Mammary epithelial cell (primary cell): ENCODE data around the gene DDX51.

ENCODE experiments used
- CTCF ChIP-seq, 2 donors: IDR thresholded peaks in 1 of 2; conservative IDR thresholded peaks in 1 of 2; 2 replicates each; pipeline ENCODE4 v1.5.1; 2011 to 2012; ENCODE audit warnings: inconsistent platforms in 2 of 2, low read length in 2 of 2, mild to moderate bottlenecking in 2 of 2, control low read depth in 1 of 2, low read depth in 1 of 2; ENCODE audit not compliant: insufficient read depth in 1 of 2; ENCODE audit errors: extremely low read depth in 1 of 2
- EZH2 ChIP-seq: IDR thresholded peaks from 2 replicates; pipeline ENCODE4 v1.6.1; 2012; ENCODE audit warnings: low read length, inconsistent platforms, borderline replicate concordance

- TF ChIP-seq CTCF (conservative IDR thresholded peaks at IDR 0.05 in 1 of 2, IDR thresholded peaks at IDR 0.05 in 1 of 2; ENCODE audit: extremely low read depth in 1 of 2, insufficient read depth in 1 of 2, low read depth in 1 of 2, low read length in 2 of 2) (no peak), EZH2 (no peak)
Measured at GRCh38 chr12:132110677-132111076, 33.4 kb downstream of the DDX51 start.
